PC-9 (cell line): Measurements from ENCODE around the gene ZRANB1.

Source experiments
- EZH2 ChIP-seq: fragments of 200-600 bp; sonication (generic); IDR thresholded peaks from 2 replicates; pipeline ENCODE4 v1.8.0; 2017; ENCODE audit warnings: antibody characterized with exemption, low read depth
- TF ChIP-seq, protein P1 (sequence below): fragments of 200-600 bp; sonication (generic); conservative IDR thresholded peaks from 2 replicates; pipeline ENCODE4 v1.6.1; 2017; ENCODE audit warnings: mixed run types, antibody characterized with exemption, mild to moderate bottlenecking, moderate library complexity

DNA sequence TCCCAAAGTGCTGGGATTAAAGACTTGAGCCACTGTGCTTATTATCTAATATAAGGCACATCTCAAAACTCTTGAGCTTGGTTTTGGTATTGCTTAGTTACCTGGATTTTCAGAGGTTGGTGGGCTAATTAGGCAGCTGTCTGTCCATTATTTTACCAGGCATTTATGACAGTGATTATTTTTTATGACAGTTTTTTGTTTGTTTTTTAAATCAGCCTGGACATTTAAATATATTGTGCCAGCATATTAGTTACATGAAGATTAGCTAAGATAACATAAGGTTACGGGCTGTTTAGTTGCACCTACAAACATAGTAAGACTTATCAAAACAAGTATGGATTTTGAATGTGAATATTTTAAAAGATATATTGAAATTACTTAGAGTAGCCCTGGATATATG, 2.6 kb upstream of the ZRANB1 start:
- TF ChIP-seq, protein P1, sequence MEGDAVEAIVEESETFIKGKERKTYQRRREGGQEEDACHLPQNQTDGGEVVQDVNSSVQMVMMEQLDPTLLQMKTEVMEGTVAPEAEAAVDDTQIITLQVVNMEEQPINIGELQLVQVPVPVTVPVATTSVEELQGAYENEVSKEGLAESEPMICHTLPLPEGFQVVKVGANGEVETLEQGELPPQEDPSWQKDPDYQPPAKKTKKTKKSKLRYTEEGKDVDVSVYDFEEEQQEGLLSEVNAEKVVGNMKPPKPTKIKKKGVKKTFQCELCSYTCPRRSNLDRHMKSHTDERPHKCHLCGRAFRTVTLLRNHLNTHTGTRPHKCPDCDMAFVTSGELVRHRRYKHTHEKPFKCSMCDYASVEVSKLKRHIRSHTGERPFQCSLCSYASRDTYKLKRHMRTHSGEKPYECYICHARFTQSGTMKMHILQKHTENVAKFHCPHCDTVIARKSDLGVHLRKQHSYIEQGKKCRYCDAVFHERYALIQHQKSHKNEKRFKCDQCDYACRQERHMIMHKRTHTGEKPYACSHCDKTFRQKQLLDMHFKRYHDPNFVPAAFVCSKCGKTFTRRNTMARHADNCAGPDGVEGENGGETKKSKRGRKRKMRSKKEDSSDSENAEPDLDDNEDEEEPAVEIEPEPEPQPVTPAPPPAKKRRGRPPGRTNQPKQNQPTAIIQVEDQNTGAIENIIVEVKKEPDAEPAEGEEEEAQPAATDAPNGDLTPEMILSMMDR: no peak
- no peak for TF ChIP-seq EZH2
